ENCODE data around the gene PDGFRB. TPM values are rescaled to one million over a fixed set of nuclear protein-coding genes. Genes with fewer than 3 reads are reported as not detected.

The PDGFRB gene
- total and polyA plus RNA-seq, 2 of the 4 experiments (the other 2 are of a cell fraction): 108 to 124 TPM

DNA sequence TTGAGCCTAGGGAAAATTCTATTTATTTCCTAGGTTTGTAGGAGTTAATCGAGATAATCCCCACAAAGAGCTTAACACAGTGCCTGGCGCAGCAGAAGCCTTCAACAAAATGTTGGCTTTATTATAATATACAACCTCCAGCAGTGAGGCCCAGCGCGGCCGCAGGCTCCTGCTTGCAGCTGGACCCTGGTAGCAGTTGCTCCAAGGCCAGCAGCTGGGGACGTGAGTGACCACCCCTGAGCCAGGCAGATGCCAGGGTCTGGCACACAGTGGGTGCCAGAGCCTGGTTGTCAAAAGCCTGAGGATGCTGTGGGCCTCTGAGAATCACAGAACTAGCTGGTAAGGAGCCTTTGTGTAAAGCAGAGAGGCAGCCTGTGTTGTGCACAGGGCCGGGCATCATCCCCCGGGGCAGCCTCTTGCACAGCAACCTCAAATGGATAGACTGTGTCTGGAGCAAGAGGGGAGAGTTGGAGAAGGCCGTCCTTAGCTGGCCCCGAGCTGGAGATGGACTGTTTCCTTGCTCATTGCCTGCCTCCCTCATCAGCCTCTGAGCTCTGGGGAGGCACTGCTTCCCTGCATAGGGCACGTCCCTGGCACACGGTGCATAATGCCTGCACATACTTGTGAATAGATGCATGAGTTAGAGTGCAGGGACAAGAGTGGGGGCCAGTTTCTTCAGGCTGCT is 86.5 kb downstream of the PDGFRB start:
- Histone ChIP-seq H2BK5ac (ENCODE audit: low read depth, low read length, poor library complexity, severe bottlenecking) (no peak overlapping the region), H2BK20ac (ENCODE audit: low read depth, low read length) (no peak overlapping the region), H4K20me1 (ENCODE audit: insufficient read depth, low read length) (no peaks in the 10 kb centered on the region), H2BK15ac (ENCODE audit: low read depth, low read length) (no peak overlapping the region), H3K27me3 (ENCODE audit: control insufficient read depth, insufficient read depth, low read length) (peaks cover 3% of the 10 kb centered on the region), H3K56ac (ENCODE audit: extremely low read depth, insufficient read depth, low read length) (no peak overlapping the region), H3K14ac (replicated peaks; ENCODE audit: low read depth, low read length) (no peak overlapping the region), H2BK120ac (ENCODE audit: low read depth, low read length) (no peak overlapping the region), H3K4me1 (ENCODE audit: control insufficient read depth, insufficient read depth, low read length) (peaks cover 28% of the 10 kb centered on the region), H4K5ac (ENCODE audit: low read depth, low read length) (no peak overlapping the region), H3K23ac (ENCODE audit: low read depth, low read length) (peak overlapping the region; percentile 34; the same call in 1 of the 2 replicates), H4K91ac (ENCODE audit: insufficient read depth, low read depth, low read length) (no peak overlapping the region), H3K27ac (ENCODE audit: insufficient read depth, low read length) (no peak overlapping the region), H3K4ac (ENCODE audit: low read depth, low read length) (no peak overlapping the region), H2AK5ac (ENCODE audit: low read depth, low read length) (no peak overlapping the region), H2AFZ (replicated peaks; ENCODE audit: low read length, poor library complexity) (no peak overlapping the region), H3K18ac (ENCODE audit: low read depth, low read length) (no peak overlapping the region), H3K4me2 (ENCODE audit: low read depth, low read length) (no peak overlapping the region), H3K9me3 (ENCODE audit: control insufficient read depth, insufficient read depth, low read length) (peaks cover 9% of the 10 kb centered on the region), H3K36me3 (ENCODE audit: control insufficient read depth, insufficient read depth, low read length) (no peaks in the 10 kb centered on the region), H3K9ac (ENCODE audit: low read depth, low read length) (no peak overlapping the region), H3K79me1 (ENCODE audit: low read depth in 1 of 2, low read length in 2 of 2) (no peaks in the 10 kb centered on the region; a peak in 1 of 4 replicates), H2AK9ac (replicated peaks; ENCODE audit: low read depth, low read length, poor library complexity) (no peak overlapping the region), H4K8ac (ENCODE audit: low read depth in 2 of 2, low read length in 2 of 2) (no peak overlapping the region), H3K9me1 (ENCODE audit: insufficient read depth, low read length) (peaks cover 34% of the 10 kb centered on the region), H3K4me3 (ENCODE audit: insufficient read depth, low read depth, low read length) (no peak overlapping the region)
- ATAC-seq (ENCODE audit: low read depth) (no peak), DNase-seq (no peak)
- POLR2A ChIA-PET (ENCODE audit: unreplicated experiment): no interaction called here
- 65% methylated on average over 4 of the region's 12 CpGs; no CpG with 5 or more reads in 1 of the 2 experiments for WGBS, 2 experiments (ENCODE audit: extremely low coverage in 2 of 2, insufficient read length in 1 of 2)
- in situ Hi-C loops (cut with MboI; ENCODE audit: low sequenced_read_pairs): no loop called here
- dilution Hi-C loops (cut with HindIII; ENCODE audit: low sequenced_read_pairs, unreplicated experiment): no loop called here
- BruUV-seq (replicated peaks): no TSS peak
- CTCF ChIA-PET: no interaction called here
- TF ChIP-seq NFE2L2 (IDR thresholded peaks at IDR 0.05; ENCODE audit: low read depth, low read length): no peak
- no peak for TF ChIP-seq MAFK (IDR thresholded peaks at IDR 0.05; ENCODE audit: low read depth, low read length)
- no peak for TF ChIP-seq FOS (IDR thresholded peaks at IDR 0.05; ENCODE audit: low read depth, low read length)
- TF ChIP-seq CHD1 (IDR thresholded peaks at IDR 0.05; ENCODE audit: low read depth, low read length): no peak
- TF ChIP-seq, protein P1, sequence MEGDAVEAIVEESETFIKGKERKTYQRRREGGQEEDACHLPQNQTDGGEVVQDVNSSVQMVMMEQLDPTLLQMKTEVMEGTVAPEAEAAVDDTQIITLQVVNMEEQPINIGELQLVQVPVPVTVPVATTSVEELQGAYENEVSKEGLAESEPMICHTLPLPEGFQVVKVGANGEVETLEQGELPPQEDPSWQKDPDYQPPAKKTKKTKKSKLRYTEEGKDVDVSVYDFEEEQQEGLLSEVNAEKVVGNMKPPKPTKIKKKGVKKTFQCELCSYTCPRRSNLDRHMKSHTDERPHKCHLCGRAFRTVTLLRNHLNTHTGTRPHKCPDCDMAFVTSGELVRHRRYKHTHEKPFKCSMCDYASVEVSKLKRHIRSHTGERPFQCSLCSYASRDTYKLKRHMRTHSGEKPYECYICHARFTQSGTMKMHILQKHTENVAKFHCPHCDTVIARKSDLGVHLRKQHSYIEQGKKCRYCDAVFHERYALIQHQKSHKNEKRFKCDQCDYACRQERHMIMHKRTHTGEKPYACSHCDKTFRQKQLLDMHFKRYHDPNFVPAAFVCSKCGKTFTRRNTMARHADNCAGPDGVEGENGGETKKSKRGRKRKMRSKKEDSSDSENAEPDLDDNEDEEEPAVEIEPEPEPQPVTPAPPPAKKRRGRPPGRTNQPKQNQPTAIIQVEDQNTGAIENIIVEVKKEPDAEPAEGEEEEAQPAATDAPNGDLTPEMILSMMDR (conservative IDR thresholded peaks at IDR 0.05; ENCODE audit: low read depth, low read length): no peak
- TF ChIP-seq MAZ (IDR thresholded peaks at IDR 0.05; ENCODE audit: borderline replicate concordance, low read depth, low read length): no peak
- intact Hi-C loops (cut with micrococcal nuclease): loop anchor here (5.0 kb wide), 1 partner anchor 43 kb away; no protein-coding TSS in a partner anchor
